ENCODE measurements around the gene SLC17A8.

GRCh38 chr12:100364324-100364723, 7.5 kb downstream of the SLC17A8 start:
- TF ChIP-seq ZFP3 (CRISPR knock-in tag; IDR thresholded peaks at IDR 0.05): no peak
- TF ChIP-seq ARNTL (CRISPR knock-in tag; IDR thresholded peaks at IDR 0.05; ENCODE audit: borderline replicate concordance, low read depth): no peak
- no peak for TF ChIP-seq ZNF8 (CRISPR knock-in tag; IDR thresholded peaks at IDR 0.05)
- TF ChIP-seq TOX (CRISPR knock-in tag; IDR thresholded peaks at IDR 0.05; ENCODE audit: borderline replicate concordance): no peak
- no peak for TF ChIP-seq PPARA (CRISPR knock-in tag; IDR thresholded peaks at IDR 0.05; ENCODE audit: borderline replicate concordance)
- TF ChIP-seq ZFP30 (CRISPR knock-in tag; IDR thresholded peaks at IDR 0.05): no peak
- TF ChIP-seq ISL1 (CRISPR knock-in tag; IDR thresholded peaks at IDR 0.05): no peak
- TF ChIP-seq ESRRG (CRISPR knock-in tag; IDR thresholded peaks at IDR 0.05): no peak
- TF ChIP-seq OSR1 (CRISPR knock-in tag; IDR thresholded peaks at IDR 0.05): no peak
- TF ChIP-seq POU6F1 (CRISPR knock-in tag; IDR thresholded peaks at IDR 0.05; ENCODE audit: borderline replicate concordance, low read depth): no peak
- TF ChIP-seq PATZ1 (CRISPR knock-in tag; IDR thresholded peaks at IDR 0.05; ENCODE audit: borderline replicate concordance): no peak
- no peak for TF ChIP-seq ZNF70 (CRISPR knock-in tag; IDR thresholded peaks at IDR 0.05)
- TF ChIP-seq RARB (CRISPR knock-in tag; IDR thresholded peaks at IDR 0.05): no peak

All from SK-N-SH treated with all-trans-retinoic acid at 6 μM for 48 hours (cell line).